Liver (tissue), 9 donors: ENCODE data around the gene TPCN1. TPM values are rescaled to one million over a fixed set of nuclear protein-coding genes. Genes with fewer than 3 reads are reported as not detected.

Experiments
- DNase-seq: peaks from one replicate; pipeline ENCODE4 v3.0.0-alpha.2; 2017; ENCODE audit warnings: low spot score
- H3K27ac ChIP-seq, 2 donors: one replicate each; pipeline ENCODE4 v1.7.0; 2013; ENCODE audit warnings: inconsistent platforms in 2 of 2, low read length in 2 of 2, control low read depth in 1 of 2, low read depth in 1 of 2, mild to moderate bottlenecking in 1 of 2
- H3K27me3 ChIP-seq, 4 donors: one replicate each; pipeline versions ENCODE4 v1.6.1 to v1.7.0; 2013; ENCODE audit warnings: low read length in 3 of 4, inconsistent platforms in 1 of 4, mild to moderate bottlenecking in 1 of 4, moderate library complexity in 1 of 4; ENCODE audit not compliant: control insufficient read depth in 4 of 4, insufficient read depth in 4 of 4
- H3K36me3 ChIP-seq, 4 donors: one replicate each; pipeline versions ENCODE4 v1.6.1 to v1.7.0; 2013; ENCODE audit warnings: low read length in 3 of 4, mild to moderate bottlenecking in 3 of 4, low read depth in 1 of 4, moderate library complexity in 1 of 4; ENCODE audit not compliant: control insufficient read depth in 4 of 4, insufficient read depth in 3 of 4
- H3K4me1 ChIP-seq, 4 donors: one replicate each; pipeline versions ENCODE4 v1.6.1 to v1.7.0; 2013; ENCODE audit warnings: low read length in 3 of 4, mild to moderate bottlenecking in 3 of 4, moderate library complexity in 1 of 4; ENCODE audit not compliant: control insufficient read depth in 4 of 4, insufficient read depth in 4 of 4
- H3K4me3 ChIP-seq, 3 donors: one replicate each; pipeline versions ENCODE4 v1.6.1 to v1.7.0; 2013; ENCODE audit warnings: low read length in 3 of 3, control low read depth in 1 of 3, low read depth in 1 of 3, mild to moderate bottlenecking in 1 of 3
- H3K9ac ChIP-seq, 2 donors: one replicate each; pipeline ENCODE4 v1.7.0; 2013; ENCODE audit warnings: low read length in 2 of 2, mild to moderate bottlenecking in 2 of 2, moderate library complexity in 2 of 2, control low read depth in 1 of 2, low read depth in 1 of 2
- H3K9me3 ChIP-seq, 4 donors: one replicate each; pipeline versions ENCODE4 v1.6.1 to v1.7.0; 2013; ENCODE audit warnings: low read length in 3 of 4; ENCODE audit not compliant: control insufficient read depth in 4 of 4
- ATF3 ChIP-seq: IDR thresholded peaks from 2 replicates; pipeline ENCODE4 v1.6.1; 2016; ENCODE audit warnings: antibody characterized with exemption
- CTCF ChIP-seq: fragments of 150-350 bp; IDR thresholded peaks from 2 replicates; pipeline ENCODE4 v1.5.1; 2017; ENCODE audit warnings: improper control_type of control experiment, low read depth, low read length; ENCODE audit not compliant: missing input control
- EGR1 ChIP-seq, 2 donors: IDR thresholded peaks; 2 replicates each; pipeline ENCODE4 v1.6.1; 2016 to 2018; ENCODE audit warnings: antibody characterized with exemption in 2 of 2, low read depth in 2 of 2
- FOXA1 ChIP-seq: IDR thresholded peaks from 2 replicates; pipeline ENCODE4 v1.6.1; 2016; ENCODE audit warnings: antibody characterized with exemption
- GABPA ChIP-seq, 2 donors: IDR thresholded peaks in 1 of 2; conservative IDR thresholded peaks in 1 of 2; 2 replicates each; pipeline ENCODE4 v1.6.1; 2016; ENCODE audit warnings: antibody characterized with exemption in 2 of 2, mild to moderate bottlenecking in 1 of 2, moderate library complexity in 1 of 2
- HNF4A ChIP-seq, 2 donors: conservative IDR thresholded peaks; 2 replicates each; pipeline ENCODE4 v1.6.1; 2016; ENCODE audit warnings: antibody characterized with exemption in 2 of 2, mild to moderate bottlenecking in 2 of 2
- HNF4G ChIP-seq: IDR thresholded peaks from 2 replicates; pipeline ENCODE4 v1.6.1; 2016; ENCODE audit warnings: antibody characterized with exemption
- JUND ChIP-seq, 2 donors: IDR thresholded peaks; 2 replicates each; pipeline ENCODE4 v1.6.1; 2016; ENCODE audit warnings: antibody characterized with exemption in 2 of 2
- MAX ChIP-seq: IDR thresholded peaks from 2 replicates; pipeline ENCODE4 v1.6.1; 2016; ENCODE audit warnings: antibody characterized with exemption
- NR2F2 ChIP-seq: IDR thresholded peaks from 2 replicates; pipeline ENCODE4 v1.6.1; 2016; ENCODE audit warnings: antibody characterized with exemption
- RAD21 ChIP-seq, 2 donors: IDR thresholded peaks; 2 replicates each; pipeline ENCODE4 v1.6.1; 2016; ENCODE audit warnings: antibody characterized with exemption in 2 of 2, mild to moderate bottlenecking in 2 of 2
- REST ChIP-seq: IDR thresholded peaks from 2 replicates; pipeline ENCODE4 v1.6.1; 2016; ENCODE audit warnings: antibody characterized with exemption, mild to moderate bottlenecking
- RXRA ChIP-seq, 2 donors: IDR thresholded peaks; 2 replicates each; pipeline ENCODE4 v1.6.1; 2017 to 2018; ENCODE audit warnings: antibody characterized with exemption in 2 of 2, mild to moderate bottlenecking in 1 of 2
- SP1 ChIP-seq: IDR thresholded peaks from 2 replicates; pipeline ENCODE4 v1.6.1; 2018; ENCODE audit warnings: antibody characterized with exemption, mild to moderate bottlenecking
- TAF1 ChIP-seq: conservative IDR thresholded peaks from 2 replicates; pipeline ENCODE4 v1.6.1; 2016; ENCODE audit warnings: antibody characterized with exemption, mild to moderate bottlenecking
- YY1 ChIP-seq: IDR thresholded peaks from 2 replicates; pipeline ENCODE4 v1.6.1; 2016; ENCODE audit warnings: antibody characterized with exemption, mild to moderate bottlenecking
- ZBTB33 ChIP-seq: IDR thresholded peaks from 2 replicates; pipeline ENCODE4 v1.6.1; 2016; ENCODE audit warnings: antibody characterized with exemption
- whole genome bisulfite sequencing: extraction: QIAGEN DNeasy Blood & Tissue Kit; methylation state at CpG from one replicate; pipeline ENCODE4 v1.1.7; 2013; 5-methylcytosine and 5-hydroxymethylcytosine counted together
- polyA plus RNA-seq, 2 donors: library from polyadenylated mRNA; stranded (reverse) in 1 of 2; unstranded in 1 of 2; fragments of 200-250 nt in 1 of 2; fragments of >200 nt in 1 of 2; fragmentation: Nextera tagmentation in 1 of 2; extraction: Ambion mirVana in 1 of 2; gene quantifications; one replicate each; pipeline versions ENCODE4 v1.2.1 to v1.2.3, GENCODE V29; 2013 to 2015
- total RNA-seq, 2 donors: library from RNA; depleted of rRNA; stranded (reverse); fragments of >200 nt; gene quantifications; one replicate each; pipeline ENCODE4 v1.2.3, GENCODE V29; 2014
- donor health status: healthy.
- donor health status: healthy.
- donor health status: healthy.
- donor health status: healthy.
- donor health status: healthy.

The TPCN1 gene
- total and polyA plus RNA-seq, 4 donors, result 8.6 to 19.2 (median 13.7) TPM

- no peaks in the 10 kb centered on the region for H3K27me3 ChIP-seq
- no peaks in the 10 kb centered on the region for H3K9me3 ChIP-seq
- WGBS, result 59% methylated on average over 32 of the region's 32 CpGs
- TF ChIP-seq MAX (no peak), CTCF (peak; percentile 97), ATF3 (no peak), RAD21 (IDR thresholded peaks at IDR 0.05) (peak; percentile 84 to 90), HNF4G (no peak), TAF1 (no peak), YY1 (no peak), EGR1 (IDR thresholded peaks at IDR 0.05; ENCODE audit: low read depth in 2 of 2) (no peak), NR2F2 (no peak), REST (no peak), SP1 (no peak), FOXA1 (no peak), RXRA (IDR thresholded peaks at IDR 0.05) (no peak), GABPA (IDR thresholded peaks at IDR 0.05 in 1 of 2, conservative IDR thresholded peaks at IDR 0.05 in 1 of 2) (no peak)
- no peak overlapping the region for H3K9ac ChIP-seq
- H3K36me3 ChIP-seq, result peaks cover 20 to 80% (median 62%) of the 10 kb centered on the region in 4 donors
- no peaks in the 10 kb centered on the region for H3K4me1 ChIP-seq
- no peak overlapping the region for H3K4me3 ChIP-seq
- DNase-seq, result peak; percentile 88
- H3K27ac ChIP-seq, result no peak overlapping the region
Measured at GRCh38 chr12:113174461-113175384, 46.5 kb upstream of the TPCN1 start.

GRCh38 chr12:113179023-113179422 is 42.2 kb upstream of the TPCN1 start:
- H3K4me3 ChIP-seq, result no peak overlapping the region
- WGBS, result 95% methylated on average over 14 of the region's 14 CpGs
- H3K9me3 ChIP-seq, result no peaks in the 10 kb centered on the region
- no peaks in the 10 kb centered on the region for H3K27me3 ChIP-seq
- peaks cover 11 to 51% (median 36%) of the 10 kb centered on the region in 4 donors for H3K36me3 ChIP-seq
- peaks cover 0 to 11% (median 3%) of the 10 kb centered on the region in 4 donors for H3K4me1 ChIP-seq
- no peak overlapping the region for H3K9ac ChIP-seq
- no peak for DNase-seq
- no peak overlapping the region for H3K27ac ChIP-seq
- no peak for TF ChIP-seq YY1
- no peak for TF ChIP-seq ZBTB33
- TF ChIP-seq GABPA (IDR thresholded peaks at IDR 0.05 in 1 of 2, conservative IDR thresholded peaks at IDR 0.05 in 1 of 2), result no peak
- TF ChIP-seq CTCF, result no peak
- no peak for TF ChIP-seq FOXA1
- no peak for TF ChIP-seq TAF1
- no peak for TF ChIP-seq EGR1 (IDR thresholded peaks at IDR 0.05; ENCODE audit: low read depth in 2 of 2)
- no peak for TF ChIP-seq RAD21 (IDR thresholded peaks at IDR 0.05)
- TF ChIP-seq MAX, result no peak
- no peak for TF ChIP-seq SP1
- no peak for TF ChIP-seq JUND (IDR thresholded peaks at IDR 0.05)
- TF ChIP-seq RXRA (IDR thresholded peaks at IDR 0.05), result no peak
- no peak for TF ChIP-seq NR2F2
- TF ChIP-seq HNF4G, result no peak
- no peak for TF ChIP-seq ATF3
- no peak for TF ChIP-seq HNF4A (conservative IDR thresholded peaks at IDR 0.05)
